ENCODE data around the gene PSMA7.
A peak's percentile ranks its signal among the peaks of the same experiment; 100 is the strongest.

The PSMA7 gene

DNA sequence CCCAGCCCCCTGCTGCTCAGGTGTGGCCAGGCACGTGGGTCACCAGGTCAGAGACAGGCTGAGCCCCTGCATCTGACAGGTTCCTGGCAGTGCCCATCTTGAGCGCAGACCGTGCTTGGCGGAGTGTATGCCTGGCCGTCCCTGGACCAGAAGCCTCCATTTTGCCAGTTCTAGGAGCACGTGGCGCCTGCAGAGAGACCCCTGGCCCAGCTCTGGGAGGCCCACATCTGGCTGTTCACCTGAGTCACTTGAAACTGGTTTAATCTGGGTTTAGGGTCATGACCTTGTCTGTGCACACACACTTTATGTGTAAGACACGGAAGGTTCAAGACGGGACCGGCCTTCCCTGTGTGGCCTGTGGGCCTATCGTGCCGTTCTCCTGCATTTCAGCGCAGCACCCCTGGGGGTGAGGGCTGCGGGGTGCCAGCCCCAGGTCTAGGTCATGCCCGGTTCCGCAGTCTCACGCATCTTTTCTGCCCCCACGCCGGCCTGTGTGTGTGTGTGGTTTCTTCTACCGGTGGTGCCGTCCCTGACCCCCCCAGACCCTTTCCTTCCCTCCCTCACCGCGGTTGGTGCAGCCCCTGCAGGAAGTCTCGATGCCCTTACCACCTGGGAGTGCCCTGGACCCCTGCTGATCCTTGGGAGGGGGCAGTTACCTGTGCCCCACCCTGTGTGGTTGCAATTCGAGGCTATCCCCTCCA, 14.3 kb upstream of the PSMA7 start:
- H3K27ac ChIP-seq = no peak overlapping the region
- TF ChIP-seq, protein P1, sequence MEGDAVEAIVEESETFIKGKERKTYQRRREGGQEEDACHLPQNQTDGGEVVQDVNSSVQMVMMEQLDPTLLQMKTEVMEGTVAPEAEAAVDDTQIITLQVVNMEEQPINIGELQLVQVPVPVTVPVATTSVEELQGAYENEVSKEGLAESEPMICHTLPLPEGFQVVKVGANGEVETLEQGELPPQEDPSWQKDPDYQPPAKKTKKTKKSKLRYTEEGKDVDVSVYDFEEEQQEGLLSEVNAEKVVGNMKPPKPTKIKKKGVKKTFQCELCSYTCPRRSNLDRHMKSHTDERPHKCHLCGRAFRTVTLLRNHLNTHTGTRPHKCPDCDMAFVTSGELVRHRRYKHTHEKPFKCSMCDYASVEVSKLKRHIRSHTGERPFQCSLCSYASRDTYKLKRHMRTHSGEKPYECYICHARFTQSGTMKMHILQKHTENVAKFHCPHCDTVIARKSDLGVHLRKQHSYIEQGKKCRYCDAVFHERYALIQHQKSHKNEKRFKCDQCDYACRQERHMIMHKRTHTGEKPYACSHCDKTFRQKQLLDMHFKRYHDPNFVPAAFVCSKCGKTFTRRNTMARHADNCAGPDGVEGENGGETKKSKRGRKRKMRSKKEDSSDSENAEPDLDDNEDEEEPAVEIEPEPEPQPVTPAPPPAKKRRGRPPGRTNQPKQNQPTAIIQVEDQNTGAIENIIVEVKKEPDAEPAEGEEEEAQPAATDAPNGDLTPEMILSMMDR (conservative IDR thresholded peaks at IDR 0.05) = no peak
- no peak for TF ChIP-seq ZFX (IDR thresholded peaks at IDR 0.05)

DNA sequence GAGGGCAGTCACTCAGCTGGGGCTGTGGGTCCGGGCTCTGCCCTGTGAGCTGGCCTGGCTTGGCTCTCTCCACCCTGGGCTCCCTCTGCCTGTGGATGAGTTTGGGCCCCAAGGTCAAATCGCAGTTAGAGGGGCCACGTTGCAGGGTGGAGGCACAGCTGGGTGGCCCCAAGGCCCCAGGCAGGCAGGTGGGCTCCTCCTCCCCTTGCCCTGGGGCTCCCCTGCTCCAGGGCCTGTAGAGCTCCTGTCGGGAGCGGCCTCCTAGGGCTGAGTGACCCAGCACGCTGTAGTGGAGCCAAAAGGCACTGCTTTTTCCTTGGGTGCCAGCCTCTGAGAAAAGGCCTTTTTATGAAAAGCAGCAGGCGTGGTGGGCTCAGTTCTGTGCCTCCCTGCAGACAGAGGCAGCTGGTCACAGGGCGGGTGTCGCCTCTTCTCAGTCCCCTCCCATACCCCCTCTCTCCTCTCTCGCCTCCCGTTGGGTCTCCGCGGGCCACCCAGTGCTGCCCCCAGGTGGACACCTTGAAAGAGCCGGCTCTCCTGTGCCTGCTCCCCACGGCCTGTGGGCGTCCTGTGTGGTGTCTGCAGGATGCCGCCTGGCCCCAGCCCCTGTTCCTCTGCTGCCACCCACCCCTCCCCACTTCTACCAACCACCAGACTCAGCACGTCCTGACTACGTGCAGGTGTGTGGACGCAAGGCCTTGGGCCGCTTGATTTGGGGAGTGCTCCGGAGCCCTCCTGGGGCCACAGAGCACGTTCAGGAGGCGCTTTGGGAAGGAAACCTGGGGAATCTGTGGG, 13.6 kb upstream of the PSMA7 start:
- TF ChIP-seq, protein P1 (conservative IDR thresholded peaks at IDR 0.05) = peak; percentile 82
- no peak for TF ChIP-seq ZFX (IDR thresholded peaks at IDR 0.05)
- H3K27ac ChIP-seq = no peak overlapping the region

DNA sequence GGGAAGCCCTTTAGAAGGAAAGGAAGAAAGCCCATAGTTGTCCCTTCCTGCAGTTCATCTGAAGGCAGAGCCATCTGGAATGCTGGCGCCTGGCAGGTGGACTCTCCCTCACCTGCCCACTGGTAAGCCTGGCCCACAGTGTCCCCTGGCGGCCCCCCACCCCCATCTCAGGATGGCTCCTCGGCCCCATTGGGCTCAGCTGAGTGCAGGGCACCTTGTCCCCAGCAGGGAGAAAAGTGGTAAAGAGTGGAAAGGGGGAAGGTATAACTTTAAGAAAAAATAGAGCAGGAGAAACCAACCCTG, 13.0 kb upstream of the PSMA7 start:
- TF ChIP-seq, protein P1 (conservative IDR thresholded peaks at IDR 0.05) = no peak
- no peak for TF ChIP-seq ZFX (IDR thresholded peaks at IDR 0.05)
- H3K27ac ChIP-seq = no peak overlapping the region

DNA sequence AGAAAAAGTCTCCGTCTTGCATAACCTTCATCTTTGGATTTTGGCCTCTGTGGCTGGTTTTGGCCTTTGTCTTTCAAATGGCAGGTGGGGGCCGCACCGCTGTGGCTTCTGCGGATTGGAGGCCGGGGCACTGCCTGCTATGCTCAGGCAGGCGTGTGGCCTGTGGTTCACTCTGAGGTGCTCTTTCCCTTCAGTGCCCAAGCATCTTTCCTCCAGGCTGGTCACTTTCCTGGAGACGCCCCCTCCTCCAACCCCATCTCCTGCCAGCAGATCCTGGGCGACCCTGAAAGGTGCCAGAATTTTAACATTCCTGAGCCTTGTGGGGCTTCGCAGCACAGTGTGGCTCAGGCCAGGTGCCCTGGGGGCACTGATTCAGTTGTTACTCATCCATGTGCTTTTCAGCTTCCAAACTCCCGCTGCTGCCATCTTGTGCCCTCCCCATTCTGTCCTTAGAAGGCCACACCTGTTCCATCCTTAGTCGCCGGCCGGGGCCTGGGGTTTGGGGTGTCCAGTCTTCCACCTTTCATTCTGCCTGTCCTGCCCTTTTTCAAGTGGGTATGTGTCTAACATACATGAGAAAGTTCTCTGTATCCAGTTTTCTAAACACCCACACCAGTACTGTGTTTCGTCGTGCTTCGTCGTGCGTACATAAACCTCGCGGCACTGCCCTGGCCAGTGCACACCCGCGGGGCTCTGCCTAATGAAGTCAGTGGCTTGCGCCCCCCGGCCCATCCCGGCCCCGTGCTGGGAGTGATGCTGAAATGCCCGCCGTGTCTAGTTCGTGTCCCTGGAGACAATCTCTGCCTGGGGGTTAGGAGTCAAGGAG, 12.4 kb upstream of the PSMA7 start:
- H3K27ac ChIP-seq = no peak overlapping the region
- TF ChIP-seq, protein P1 (conservative IDR thresholded peaks at IDR 0.05) = no peak
- no peak for TF ChIP-seq ZFX (IDR thresholded peaks at IDR 0.05)

DNA sequence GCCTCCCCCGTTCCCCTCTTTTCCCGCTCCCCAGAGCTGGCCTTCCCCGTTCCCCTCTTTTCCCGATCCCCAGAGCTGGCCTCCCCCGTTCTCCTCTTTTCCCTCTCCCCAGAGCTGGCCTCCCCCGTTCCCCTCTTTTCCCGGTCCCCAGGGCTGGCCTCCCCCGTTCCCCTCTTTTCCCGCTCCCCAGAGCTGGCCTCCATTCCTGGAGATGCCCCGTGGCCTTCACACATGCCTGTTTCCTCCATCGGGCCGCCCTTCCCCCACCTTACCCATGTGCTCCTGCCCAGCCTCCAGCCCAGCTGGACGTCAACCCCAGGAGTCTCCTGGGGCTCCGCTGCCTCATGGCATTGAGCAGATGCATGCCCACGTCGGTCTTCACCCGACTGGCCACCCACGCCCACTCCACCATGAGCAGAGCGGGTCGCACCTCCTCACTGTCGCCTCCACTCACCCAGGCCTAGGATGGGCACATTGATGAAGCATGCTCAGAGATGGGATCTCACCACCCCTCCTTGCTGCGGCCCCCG, 8.7 kb upstream of the PSMA7 start:
- TF ChIP-seq, protein P1 (conservative IDR thresholded peaks at IDR 0.05) = no peak
- TF ChIP-seq ZFX (IDR thresholded peaks at IDR 0.05) = no peak
- H3K27ac ChIP-seq = no peak overlapping the region

DNA sequence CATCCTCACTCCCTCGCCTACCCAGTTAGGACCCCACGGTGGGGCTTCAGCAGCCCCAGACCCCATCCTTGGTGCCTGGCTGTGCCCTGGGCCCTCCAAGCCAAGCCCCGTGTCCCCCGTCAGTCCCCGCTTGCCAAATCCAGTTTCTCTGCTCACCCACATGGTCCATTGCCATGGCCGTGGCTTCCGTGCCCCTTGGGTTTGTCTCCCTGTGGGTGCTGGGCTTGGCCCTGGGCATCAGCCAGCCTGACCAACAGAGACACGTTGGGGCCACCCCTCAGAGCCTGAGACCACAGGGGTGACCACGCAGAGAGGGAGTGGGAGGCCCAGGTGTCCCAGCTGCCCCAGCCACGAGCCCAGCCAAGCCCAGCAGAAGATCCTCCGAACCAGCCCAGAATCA, 8.0 kb upstream of the PSMA7 start:
- no peak overlapping the region for H3K27ac ChIP-seq
- TF ChIP-seq ZFX (IDR thresholded peaks at IDR 0.05) = no peak
- TF ChIP-seq, protein P1 (conservative IDR thresholded peaks at IDR 0.05) = no peak

DNA sequence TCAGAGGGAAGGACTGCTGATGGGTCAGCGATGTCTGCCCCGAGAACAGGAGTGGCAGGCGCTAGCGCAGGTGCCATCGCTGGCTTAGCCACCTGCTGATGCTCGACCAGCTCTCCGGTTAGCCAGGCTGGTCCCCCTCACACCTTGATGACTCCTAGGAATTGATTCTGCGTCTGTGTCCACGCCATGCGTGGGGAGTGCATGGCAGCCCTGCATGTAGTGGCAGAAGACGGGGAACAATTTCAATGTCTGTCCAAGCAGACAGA, 7.0 kb upstream of the PSMA7 start:
- TF ChIP-seq, protein P1 (conservative IDR thresholded peaks at IDR 0.05) = no peak
- TF ChIP-seq ZFX (IDR thresholded peaks at IDR 0.05) = no peak
- H3K27ac ChIP-seq = no peak overlapping the region
